Stimulated activated CD4-positive, alpha-beta T cell treated with anti-CD3 and anti-CD28 coated beads, Interleukin-4, amount 100 ng/mL, for 24 hours (primary cell): Measurements from ENCODE around the gene IL1RAPL2.
"Not testable (repeated sequence)": the region's sequence is repeated elsewhere in the genome, so short reads cannot be mapped to it uniquely, and the experiment has no call there.

Experiments used
- DNase-seq: peaks from one replicate; pipeline ENCODE4 v3.0.0-alpha.2; 2020

Gene IL1RAPL2

GRCh38 chrX:104677517-104677916 is 111.5 kb downstream of the IL1RAPL2 start:
- DNase-seq, result not testable (repeated sequence)

- no peak for DNase-seq
Observed at GRCh38 chrX:104679175-104679574, 113.2 kb downstream of the IL1RAPL2 start.

GRCh38 chrX:104681214-104681613 is 115.2 kb downstream of the IL1RAPL2 start:
- DNase-seq, result no peak

- DNase-seq, result no peak
Observed at GRCh38 chrX:104684077-104684476, 118.1 kb downstream of the IL1RAPL2 start.

GRCh38 chrX:104695593-104695992 is 129.6 kb downstream of the IL1RAPL2 start:
- DNase-seq, result no peak

GRCh38 chrX:104696667-104697066 is 130.7 kb downstream of the IL1RAPL2 start:
- no peak for DNase-seq

- DNase-seq, result no peak
Observed at GRCh38 chrX:104697294-104697693, 131.3 kb downstream of the IL1RAPL2 start.

GRCh38 chrX:104707042-104707441 is 141.0 kb downstream of the IL1RAPL2 start:
- DNase-seq, result no peak

GRCh38 chrX:104707572-104707971 is 141.6 kb downstream of the IL1RAPL2 start:
- no peak for DNase-seq

GRCh38 chrX:104712515-104712914 is 146.5 kb downstream of the IL1RAPL2 start:
- DNase-seq, result no peak

- no peak for DNase-seq
Observed at GRCh38 chrX:104721854-104722253, 155.9 kb downstream of the IL1RAPL2 start.

- DNase-seq, result no peak
Observed at GRCh38 chrX:104728456-104728855, 162.5 kb downstream of the IL1RAPL2 start.

GRCh38 chrX:104742355-104742754 is 176.4 kb downstream of the IL1RAPL2 start:
- DNase-seq, result no peak

GRCh38 chrX:104745152-104745551 is 179.2 kb downstream of the IL1RAPL2 start:
- no peak for DNase-seq

GRCh38 chrX:104749951-104750610 is 184.1 kb downstream of the IL1RAPL2 start:
- DNase-seq, result no peak

GRCh38 chrX:104762641-104763040 is 196.6 kb downstream of the IL1RAPL2 start:
- no peak for DNase-seq

GRCh38 chrX:104789784-104790183 is 223.8 kb downstream of the IL1RAPL2 start:
- no peak for DNase-seq

GRCh38 chrX:104795804-104796203 is 229.8 kb downstream of the IL1RAPL2 start:
- DNase-seq, result no peak

- no peak for DNase-seq
Observed at GRCh38 chrX:104803219-104803618, 237.2 kb downstream of the IL1RAPL2 start.

- no peak for DNase-seq
Observed at GRCh38 chrX:104806346-104806745, 240.3 kb downstream of the IL1RAPL2 start.

- no peak for DNase-seq
Observed at GRCh38 chrX:104833401-104833800, 267.4 kb downstream of the IL1RAPL2 start.

- no peak for DNase-seq
Observed at GRCh38 chrX:104842646-104843045, 276.6 kb downstream of the IL1RAPL2 start.

GRCh38 chrX:104852241-104852640 is 286.2 kb downstream of the IL1RAPL2 start:
- DNase-seq, result no peak

- no peak for DNase-seq
Observed at GRCh38 chrX:104854188-104854587, 288.2 kb downstream of the IL1RAPL2 start.

GRCh38 chrX:104854790-104855340 is 288.9 kb downstream of the IL1RAPL2 start:
- no peak for DNase-seq
